ENCODE measurements around the gene LRP1. TPM values are rescaled to one million over a fixed set of nuclear protein-coding genes. Genes with fewer than 3 reads are reported as not detected.
A peak's percentile ranks its signal among the peaks of the same experiment; 100 is the strongest.

LRP1 gene
- total RNA-seq, 1 experiment from 2014 or later, result 58.6 TPM

GRCh38 chr12:57199191-57199590 is 70.9 kb downstream of the LRP1 start:
- H3K4me1 ChIP-seq, result peaks cover 11% of the 10 kb centered on the region
- H3K36me3 ChIP-seq, result peaks cover 17% of the 10 kb centered on the region

GRCh38 chr12:57200497-57200896 is 72.2 kb downstream of the LRP1 start:
- no peaks in the 10 kb centered on the region for H3K9me3 ChIP-seq (replicated peaks)
- DNase-seq, result no peak
- no peaks in the 10 kb centered on the region for H3K27me3 ChIP-seq
- no peaks in the 10 kb centered on the region; the same call in 1 of the 2 replicates for H3K4me1 ChIP-seq
- peaks cover 18% of the 10 kb centered on the region for H3K36me3 ChIP-seq
- H3K27ac ChIP-seq, result no peak overlapping the region
- no peak overlapping the region for H3K4me3 ChIP-seq

More at GRCh38 chr12:57199191-57199590, 70.9 kb downstream of the LRP1 start:
- H3K27ac ChIP-seq, result no peak overlapping the region
- DNase-seq, result no peak
- H3K27me3 ChIP-seq, result no peaks in the 10 kb centered on the region
- H3K9me3 ChIP-seq (replicated peaks), result no peaks in the 10 kb centered on the region
- H3K4me3 ChIP-seq, result no peak overlapping the region

- peaks cover 24% of the 10 kb centered on the region for H3K36me3 ChIP-seq
- no peaks in the 10 kb centered on the region for H3K9me3 ChIP-seq (replicated peaks)
- no peaks in the 10 kb centered on the region for H3K4me1 ChIP-seq
- no peak overlapping the region for H3K27ac ChIP-seq
- DNase-seq, result no peak
- no peak overlapping the region for H3K4me3 ChIP-seq
- H3K27me3 ChIP-seq, result no peaks in the 10 kb centered on the region
Measured at GRCh38 chr12:57201219-57201618, 72.9 kb downstream of the LRP1 start.

- Histone ChIP-seq H3K4me1 (no peaks in the 10 kb centered on the region), H3K4me3 (no peak overlapping the region), H3K36me3 (peaks cover 24% of the 10 kb centered on the region), H3K9me3 (replicated peaks) (no peaks in the 10 kb centered on the region), H3K27me3 (no peaks in the 10 kb centered on the region), H3K27ac (no peak overlapping the region)
- no peak for DNase-seq
Measured at GRCh38 chr12:57201631-57202030, 73.3 kb downstream of the LRP1 start.

GRCh38 chr12:57202321-57202720 is 74.0 kb downstream of the LRP1 start:
- H3K27ac ChIP-seq, result no peak overlapping the region
- no peaks in the 10 kb centered on the region for H3K9me3 ChIP-seq (replicated peaks)
- no peaks in the 10 kb centered on the region for H3K27me3 ChIP-seq
- H3K4me1 ChIP-seq, result no peaks in the 10 kb centered on the region
- no peak overlapping the region for H3K4me3 ChIP-seq
- peaks cover 26% of the 10 kb centered on the region for H3K36me3 ChIP-seq
- no peak for DNase-seq

- H3K4me1 ChIP-seq, result no peaks in the 10 kb centered on the region
- H3K9me3 ChIP-seq (replicated peaks), result no peaks in the 10 kb centered on the region
- DNase-seq, result no peak
- H3K27ac ChIP-seq, result no peak overlapping the region
- H3K4me3 ChIP-seq, result no peak overlapping the region
- no peaks in the 10 kb centered on the region for H3K27me3 ChIP-seq
- H3K36me3 ChIP-seq, result peaks cover 26% of the 10 kb centered on the region
Measured at GRCh38 chr12:57203201-57203600, 74.9 kb downstream of the LRP1 start.

- DNase-seq, result no peak
- Histone ChIP-seq H3K27ac (no peak overlapping the region), H3K4me1 (no peaks in the 10 kb centered on the region), H3K4me3 (no peak overlapping the region), H3K27me3 (no peaks in the 10 kb centered on the region), H3K9me3 (replicated peaks) (no peaks in the 10 kb centered on the region), H3K36me3 (peaks cover 23% of the 10 kb centered on the region)
Measured at GRCh38 chr12:57203791-57204190, 75.5 kb downstream of the LRP1 start.

- H3K27me3 ChIP-seq, result no peaks in the 10 kb centered on the region
- H3K4me3 ChIP-seq, result no peak overlapping the region
- H3K4me1 ChIP-seq, result no peaks in the 10 kb centered on the region
- H3K9me3 ChIP-seq (replicated peaks), result no peaks in the 10 kb centered on the region
- H3K36me3 ChIP-seq, result peaks cover 20% of the 10 kb centered on the region
- no peak overlapping the region for H3K27ac ChIP-seq
- no peak for DNase-seq
Measured at GRCh38 chr12:57204454-57204853, 76.2 kb downstream of the LRP1 start.

- no peak for DNase-seq
- Histone ChIP-seq H3K36me3 (peaks cover 20% of the 10 kb centered on the region), H3K27ac (no peak overlapping the region), H3K9me3 (replicated peaks) (no peaks in the 10 kb centered on the region), H3K4me1 (no peaks in the 10 kb centered on the region), H3K4me3 (no peak overlapping the region), H3K27me3 (no peaks in the 10 kb centered on the region)
Measured at GRCh38 chr12:57205186-57205585, 76.9 kb downstream of the LRP1 start.

- no peaks in the 10 kb centered on the region for H3K4me1 ChIP-seq
- H3K9me3 ChIP-seq (replicated peaks), result no peaks in the 10 kb centered on the region
- no peak for DNase-seq
- H3K36me3 ChIP-seq, result peaks cover 20% of the 10 kb centered on the region
- H3K4me3 ChIP-seq, result no peak overlapping the region
- no peaks in the 10 kb centered on the region for H3K27me3 ChIP-seq
- H3K27ac ChIP-seq, result no peak overlapping the region
Measured at GRCh38 chr12:57205931-57206330, 77.6 kb downstream of the LRP1 start.

- Histone ChIP-seq H3K4me1 (no peaks in the 10 kb centered on the region), H3K27ac (no peak overlapping the region), H3K9me3 (replicated peaks) (no peaks in the 10 kb centered on the region), H3K4me3 (no peak overlapping the region), H3K36me3 (peaks cover 16% of the 10 kb centered on the region), H3K27me3 (no peaks in the 10 kb centered on the region)
- no peak for DNase-seq
Measured at GRCh38 chr12:57207731-57208630, 79.7 kb downstream of the LRP1 start.

- no peaks in the 10 kb centered on the region for H3K27me3 ChIP-seq
- H3K9me3 ChIP-seq (replicated peaks), result no peaks in the 10 kb centered on the region
- no peak overlapping the region for H3K4me3 ChIP-seq
- H3K4me1 ChIP-seq, result peaks cover 4% of the 10 kb centered on the region
- peak in 1 of 2 experiments; percentile 54 for DNase-seq
- H3K27ac ChIP-seq, result no peak overlapping the region
- peaks cover 9% of the 10 kb centered on the region for H3K36me3 ChIP-seq
Measured at GRCh38 chr12:57208631-57209282, 80.5 kb downstream of the LRP1 start.

GRCh38 chr12:57209916-57210315 is 81.6 kb downstream of the LRP1 start:
- H3K27ac ChIP-seq, result no peak overlapping the region
- DNase-seq, result no peak
- no peaks in the 10 kb centered on the region for H3K27me3 ChIP-seq
- no peaks in the 10 kb centered on the region for H3K9me3 ChIP-seq (replicated peaks)
- peaks cover 9% of the 10 kb centered on the region; the same call in 1 of the 2 replicates for H3K36me3 ChIP-seq
- peaks cover 11% of the 10 kb centered on the region for H3K4me1 ChIP-seq
- H3K4me3 ChIP-seq, result no peak overlapping the region

GRCh38 chr12:57210461-57210860 is 82.2 kb downstream of the LRP1 start:
- H3K27me3 ChIP-seq, result no peaks in the 10 kb centered on the region; the same call in 1 of the 2 replicates
- H3K36me3 ChIP-seq, result peaks cover 8% of the 10 kb centered on the region; the same call in 1 of the 2 replicates
- H3K4me3 ChIP-seq, result no peak overlapping the region
- peaks cover 17% of the 10 kb centered on the region for H3K4me1 ChIP-seq
- no peak overlapping the region for H3K27ac ChIP-seq
- no peak for DNase-seq
- H3K9me3 ChIP-seq (replicated peaks), result no peaks in the 10 kb centered on the region

GRCh38 chr12:57210926-57211692 is 82.8 kb downstream of the LRP1 start:
- Histone ChIP-seq H3K27ac (no peak overlapping the region), H3K4me3 (no peak overlapping the region), H3K9me3 (replicated peaks) (no peaks in the 10 kb centered on the region), H3K27me3 (no peaks in the 10 kb centered on the region; the same call in 1 of the 2 replicates), H3K4me1 (peaks cover 23% of the 10 kb centered on the region), H3K36me3 (0 out of 2 replicates have a peak, but pooled peaks cover 2% of the 10 kb centered on the region)
- no peak for DNase-seq
